NCI-H526 (cell line): ENCODE measurements around the gene HEMGN.

Source experiments
- DNase-seq, 2 experiments: peaks; one replicate each; lab custom pipeline; 2025; lab: John Stamatoyannopoulos, UW

HEMGN gene

DNA sequence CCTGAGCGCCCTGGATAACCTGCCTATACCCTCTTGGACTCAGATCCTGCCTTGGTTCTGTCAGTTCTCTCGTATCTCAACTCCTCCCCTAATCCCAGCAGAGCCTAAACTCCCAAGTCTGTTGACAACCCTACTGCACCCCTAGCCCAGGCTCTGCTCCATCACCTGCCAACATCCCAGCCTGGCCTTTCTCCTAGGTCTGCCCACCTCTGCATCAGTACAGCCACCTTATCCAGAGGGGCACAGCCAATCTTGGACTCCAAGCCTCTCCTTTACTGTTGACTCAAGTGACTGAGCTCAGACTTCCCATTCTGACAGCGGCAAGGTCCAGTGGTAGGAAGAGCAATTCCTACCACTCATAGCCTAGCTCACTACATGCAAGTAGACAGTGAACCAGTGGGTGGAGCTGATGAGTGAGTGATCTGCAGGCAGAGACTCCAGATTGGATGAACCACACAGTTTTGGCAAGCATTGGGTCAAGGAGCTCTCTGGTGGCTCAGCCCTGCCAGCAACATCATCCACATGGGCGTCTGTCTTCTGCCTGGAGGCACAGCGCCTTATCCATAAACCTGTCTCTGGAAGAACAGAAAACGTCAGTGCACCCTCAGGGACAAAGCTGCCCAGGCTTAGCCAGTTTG lies 42.2 kb downstream of the HEMGN start:
- peak in 1 of 2 experiments; percentile 17 for DNase-seq

DNA sequence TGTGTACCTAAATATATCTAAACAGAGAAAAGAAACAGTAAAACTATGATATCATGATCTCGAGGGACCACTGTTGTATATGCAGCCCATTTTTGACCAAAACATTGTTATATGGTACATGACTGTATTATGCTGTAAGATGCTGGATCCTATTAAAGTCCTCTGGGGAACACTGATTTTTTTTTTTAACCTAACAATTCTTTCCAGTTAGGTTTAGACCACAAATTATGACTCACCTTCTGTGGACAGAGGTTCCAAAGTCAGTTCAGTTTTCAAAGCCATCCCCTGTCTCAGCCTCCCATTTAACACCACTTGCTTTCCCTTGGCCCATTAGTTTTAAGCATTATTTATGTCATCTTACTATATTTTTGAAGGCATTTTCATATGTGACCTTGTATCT lies 42.8 kb downstream of the HEMGN start:
- DNase-seq: no peak

DNA sequence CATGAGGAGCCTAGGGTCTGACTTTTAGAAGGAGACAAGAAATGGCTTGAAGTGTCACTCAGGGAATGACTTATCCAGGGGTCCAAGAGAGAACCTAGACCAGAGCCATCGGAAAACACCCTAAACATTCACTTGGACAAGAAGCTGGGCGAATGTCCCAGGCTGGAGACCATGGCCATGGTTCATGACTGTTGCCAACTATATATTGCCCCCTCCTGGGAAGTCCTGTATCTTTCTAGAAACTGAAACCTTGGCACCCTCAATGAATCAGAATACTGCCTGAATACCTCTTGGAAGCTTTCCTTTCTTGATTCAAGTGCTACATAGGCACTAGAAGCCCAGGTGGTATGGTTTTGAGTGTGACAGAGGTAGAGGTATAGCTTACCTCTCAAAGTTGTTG lies 45.6 kb downstream of the HEMGN start:
- DNase-seq: no peak

DNA sequence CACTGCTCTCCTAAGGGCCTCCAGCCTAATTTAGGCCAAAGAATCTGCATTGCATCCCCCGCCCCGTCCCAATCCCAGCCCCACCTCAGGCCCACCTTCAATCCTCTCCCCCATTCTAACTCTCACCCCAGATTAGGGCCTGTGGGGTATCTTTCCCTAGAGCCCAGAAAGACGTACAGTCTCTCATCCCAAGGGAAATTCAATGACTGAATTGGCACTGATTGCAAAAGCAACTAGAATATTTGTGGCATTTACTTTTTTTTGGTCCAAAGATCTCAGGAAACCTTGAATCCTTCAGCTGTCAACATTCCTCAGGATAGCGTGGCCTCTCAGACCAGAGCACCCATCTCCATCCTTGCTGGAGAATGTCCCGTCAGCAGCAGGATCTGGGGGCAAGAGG lies 46.2 kb downstream of the HEMGN start:
- DNase-seq: no peak

DNA sequence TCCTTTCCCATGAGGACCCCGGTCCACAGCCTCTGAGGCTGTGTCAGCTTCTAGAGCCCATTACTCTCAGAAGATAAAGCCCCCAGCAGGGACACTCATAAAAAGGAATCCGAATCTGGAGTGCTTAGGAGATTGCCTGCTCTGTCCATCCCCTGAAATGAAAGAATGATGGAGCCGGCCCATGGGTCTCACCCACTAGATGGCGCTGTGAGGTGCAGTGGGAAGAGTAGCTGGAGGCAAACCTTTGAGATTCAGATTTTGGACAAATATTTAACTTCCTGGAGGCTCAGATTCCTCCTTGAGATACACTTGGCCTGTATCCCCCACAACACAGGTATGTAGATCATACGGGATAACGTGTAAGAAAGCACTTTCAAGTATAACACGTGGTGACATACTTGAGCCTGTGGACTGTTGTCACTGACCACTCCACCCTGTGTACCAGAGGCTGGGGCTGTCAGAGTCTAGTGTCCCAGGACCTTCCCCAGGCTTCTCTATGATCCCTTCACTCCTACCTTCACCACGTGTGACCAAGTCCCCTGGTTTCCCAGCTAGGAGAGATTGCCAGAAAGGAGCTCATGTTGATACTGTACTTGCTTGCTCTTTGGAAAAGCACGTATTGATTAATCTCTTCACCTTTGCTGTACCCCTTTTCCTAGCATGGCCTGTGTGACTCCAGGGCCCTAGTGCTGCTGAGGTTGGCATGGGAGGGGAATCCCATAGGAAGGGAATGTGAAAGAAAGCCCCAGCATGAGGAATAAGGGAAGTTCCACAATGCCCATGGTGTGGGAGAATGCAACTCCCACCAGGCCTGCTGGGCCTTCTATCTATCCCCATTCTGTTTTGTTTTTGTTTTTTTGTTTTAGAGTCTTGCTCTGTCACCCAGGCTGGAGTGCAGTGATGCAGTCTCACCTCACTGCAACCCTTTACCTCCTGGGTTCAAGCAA lies 47.8 kb downstream of the HEMGN start:
- peak in 1 of 2 experiments; percentile 9 for DNase-seq

DNA sequence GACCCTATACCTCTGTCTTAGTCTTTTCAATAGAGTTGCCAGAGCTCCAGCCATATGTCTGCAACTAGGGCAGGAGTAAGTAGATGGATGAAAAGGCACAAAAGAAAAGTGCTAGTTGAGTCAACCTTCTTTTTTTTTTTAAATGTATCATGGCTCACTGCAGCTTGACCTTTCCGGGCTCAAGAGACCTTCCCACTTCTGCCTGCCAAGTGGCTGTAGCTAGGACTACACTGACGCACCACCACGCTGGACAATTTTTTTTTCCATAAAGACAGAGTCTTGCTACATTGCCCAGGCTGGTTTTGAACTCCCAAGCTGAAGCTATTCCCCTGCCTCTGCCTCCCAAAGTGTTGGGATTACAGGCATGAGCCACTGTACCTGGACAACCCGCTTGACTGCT lies 57.6 kb downstream of the HEMGN start:
- no peak for DNase-seq
